ENCODE data around the gene PPARA.

The PPARA gene

GRCh38 chr22:46150034-46150654 lies at the start of gene PPARA:
TSS of gene PPARA (plus strand) at chr22:46150526. CDS start at chr22:46198384, 47,858 bp downstream.
- no peak for DNase-seq

- DNase-seq: no peak
Measured at GRCh38 chr22:46102159-46102558, 48.2 kb upstream of the PPARA start.

DNA sequence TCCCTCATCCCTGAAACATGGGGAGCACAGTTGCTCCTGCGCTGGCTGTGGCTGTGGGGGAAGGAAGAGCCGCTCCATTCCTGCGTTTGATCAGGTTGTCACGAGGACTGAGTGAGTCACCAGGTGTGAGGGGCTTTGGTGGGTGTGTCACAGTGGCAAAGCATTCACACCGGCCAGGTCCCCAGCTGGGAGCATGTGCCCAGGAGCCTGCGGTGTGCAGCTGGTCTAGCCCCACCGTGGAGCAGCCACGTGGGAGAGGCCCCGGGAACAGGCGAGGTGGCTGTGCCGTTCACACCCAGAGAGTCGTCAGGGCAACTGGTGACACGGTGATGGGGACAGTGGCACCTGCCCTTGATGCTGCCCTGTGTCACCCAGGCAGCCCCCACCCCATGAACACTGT lies 47.6 kb upstream of the PPARA start:
- DNase-seq: no peak

DNA sequence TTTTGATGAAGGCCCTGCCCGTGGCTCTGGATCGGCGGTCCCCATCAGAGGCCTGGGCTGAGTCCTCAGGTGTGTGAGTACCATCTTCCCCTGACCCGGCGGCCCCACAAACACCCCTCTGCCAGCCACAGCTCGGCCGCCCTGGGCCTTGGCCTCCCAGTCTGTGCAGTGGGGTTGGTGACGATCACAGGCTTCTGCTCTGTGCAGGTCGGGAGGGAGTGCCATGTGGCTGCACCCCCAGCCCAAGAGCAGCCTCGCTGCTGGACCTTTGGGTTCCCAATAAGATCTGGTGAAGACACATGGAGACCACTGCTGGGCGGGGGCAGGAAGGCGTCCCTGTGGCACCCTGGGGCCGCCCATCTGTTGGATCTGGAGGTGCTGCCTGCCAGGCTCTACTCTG lies 47.1 kb upstream of the PPARA start:
- no peak for DNase-seq

DNA sequence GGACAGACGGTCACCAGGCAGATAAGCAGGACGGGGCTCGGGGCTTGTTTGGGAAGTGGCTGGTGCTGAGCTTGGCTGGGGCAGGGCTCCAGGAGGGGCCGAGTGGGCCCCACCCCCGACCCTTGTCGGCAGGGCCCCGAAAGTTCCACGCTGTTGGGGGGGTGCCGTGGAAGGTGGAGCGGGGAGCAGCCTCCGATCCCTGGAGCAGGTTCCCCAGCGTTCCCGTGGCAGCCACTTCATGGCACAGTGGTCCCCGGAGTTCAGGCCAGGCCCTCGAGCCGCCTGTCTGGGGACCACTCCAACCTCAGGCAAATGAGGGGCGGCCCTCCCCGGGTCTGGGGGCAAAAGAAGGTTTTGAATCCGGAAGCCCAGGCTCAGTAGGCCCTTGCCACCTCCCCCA lies 46.7 kb upstream of the PPARA start:
- no peak for DNase-seq

- peak; percentile 59 for DNase-seq
Measured at GRCh38 chr22:46104170-46104880, 46.0 kb upstream of the PPARA start.

- no peak for DNase-seq
Measured at GRCh38 chr22:46104881-46105493, 45.3 kb upstream of the PPARA start.

DNA sequence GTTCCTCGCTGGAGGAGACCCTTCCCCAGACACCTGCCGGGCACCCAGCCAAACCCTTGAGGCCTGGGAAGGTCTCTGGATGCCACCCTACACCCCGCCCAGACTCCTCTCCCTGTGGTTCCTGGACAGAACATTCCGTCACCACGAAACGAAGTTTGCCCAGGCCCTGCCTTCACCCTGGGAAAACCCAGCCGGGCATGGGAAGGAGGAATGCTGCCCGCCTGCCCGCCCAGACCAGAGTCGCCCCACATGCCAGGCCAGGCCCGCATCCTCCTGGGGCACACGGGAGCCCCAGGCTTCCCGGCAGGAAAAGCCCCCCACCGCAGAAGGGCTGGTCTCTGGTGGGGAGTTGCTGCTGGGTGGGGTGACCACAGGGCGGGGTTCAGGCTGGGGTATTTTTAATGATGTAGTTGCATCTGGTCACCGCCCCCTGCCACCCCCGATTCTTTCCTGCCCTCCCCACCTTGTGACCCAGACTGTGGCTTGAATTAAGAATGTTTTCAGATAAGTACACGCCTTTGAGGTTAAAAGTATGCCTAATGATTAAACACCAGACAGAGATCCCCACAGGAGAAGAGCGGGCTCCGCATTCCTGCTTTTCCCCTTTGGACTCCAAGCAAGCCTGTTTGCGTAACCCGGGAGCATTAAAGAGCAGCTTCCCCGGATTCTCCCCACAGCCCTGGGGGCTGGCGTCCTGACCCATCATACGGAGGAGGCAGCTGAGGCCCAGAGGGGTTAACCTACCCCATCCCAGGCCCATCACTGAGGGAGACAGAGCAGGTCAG lies 44.6 kb upstream of the PPARA start:
- no peak for DNase-seq

GRCh38 chr22:46106279-46107022 lies 43.9 kb upstream of the PPARA start:
- DNase-seq: no peak

GRCh38 chr22:46107089-46107664 lies 43.1 kb upstream of the PPARA start:
- peak; percentile 59 for DNase-seq

DNA sequence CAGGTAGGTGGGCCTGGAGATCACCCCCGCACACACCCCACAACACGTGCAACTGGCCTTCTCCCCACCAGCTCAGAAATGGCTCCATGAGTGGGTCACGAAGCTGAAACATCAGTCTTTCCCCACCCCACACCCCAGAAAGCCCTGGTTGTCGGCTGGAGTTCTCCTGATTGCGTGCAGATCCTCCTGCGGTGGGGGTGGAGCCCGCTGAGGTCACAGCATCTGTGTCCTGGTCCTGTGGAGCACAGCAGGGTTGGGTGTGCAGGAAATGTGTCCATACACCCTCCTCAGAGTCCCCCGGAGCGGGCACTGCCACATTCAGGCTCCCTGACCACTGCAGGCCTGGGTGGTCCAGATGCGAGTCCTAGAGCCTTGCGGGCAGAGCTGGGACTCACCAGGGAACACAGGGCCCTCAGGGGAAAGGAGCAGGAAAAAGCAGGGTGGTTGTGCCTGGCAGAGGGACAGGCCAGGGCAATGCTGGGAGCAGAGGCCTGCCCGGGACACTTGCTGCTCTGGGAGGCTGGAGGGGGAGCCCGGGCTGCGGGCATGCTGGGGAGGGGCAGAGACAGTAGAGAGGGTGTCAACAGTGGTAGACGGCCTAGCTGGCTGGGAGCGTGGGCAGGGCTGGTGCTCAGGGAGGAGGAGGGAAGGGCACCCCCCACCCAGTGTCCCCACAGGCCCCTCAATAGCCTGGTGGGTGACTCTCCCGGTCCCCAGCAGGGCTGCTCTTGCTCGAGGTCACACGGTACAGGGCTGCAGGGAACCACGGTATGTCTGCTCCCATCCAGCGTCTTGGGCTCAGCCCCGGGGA lies 42.4 kb upstream of the PPARA start:
- DNase-seq: no peak

GRCh38 chr22:46108564-46109473 lies 41.5 kb upstream of the PPARA start:
- DNase-seq: no peak

DNA sequence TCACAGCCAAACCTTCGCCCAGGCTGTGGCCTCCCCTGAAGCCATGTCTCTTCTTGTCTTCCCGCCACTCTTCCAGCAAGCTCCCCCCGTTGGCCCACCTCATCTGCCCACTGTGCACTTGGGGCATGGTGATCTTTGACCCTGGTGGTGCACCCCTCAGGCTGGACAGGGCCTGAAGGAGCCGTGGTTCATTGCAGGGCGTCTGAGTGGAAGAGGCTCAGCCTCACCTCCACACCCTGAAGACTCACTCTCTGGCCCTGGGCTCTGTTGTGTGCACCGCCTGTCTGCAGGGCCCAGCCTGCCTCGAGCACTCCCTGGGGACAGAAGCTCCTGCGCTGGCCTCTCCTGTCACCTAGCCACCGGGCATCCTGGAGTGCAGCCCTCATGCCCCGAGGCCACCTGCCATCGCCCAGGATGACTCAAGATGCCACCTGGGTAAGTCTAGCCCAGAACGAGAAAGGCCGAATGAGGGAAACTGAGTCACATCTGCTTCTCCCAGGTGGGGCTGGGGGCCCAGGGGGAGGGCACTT lies 40.8 kb upstream of the PPARA start:
- no peak for DNase-seq

GRCh38 chr22:46110215-46110614 lies 40.1 kb upstream of the PPARA start:
- no peak for DNase-seq

DNA sequence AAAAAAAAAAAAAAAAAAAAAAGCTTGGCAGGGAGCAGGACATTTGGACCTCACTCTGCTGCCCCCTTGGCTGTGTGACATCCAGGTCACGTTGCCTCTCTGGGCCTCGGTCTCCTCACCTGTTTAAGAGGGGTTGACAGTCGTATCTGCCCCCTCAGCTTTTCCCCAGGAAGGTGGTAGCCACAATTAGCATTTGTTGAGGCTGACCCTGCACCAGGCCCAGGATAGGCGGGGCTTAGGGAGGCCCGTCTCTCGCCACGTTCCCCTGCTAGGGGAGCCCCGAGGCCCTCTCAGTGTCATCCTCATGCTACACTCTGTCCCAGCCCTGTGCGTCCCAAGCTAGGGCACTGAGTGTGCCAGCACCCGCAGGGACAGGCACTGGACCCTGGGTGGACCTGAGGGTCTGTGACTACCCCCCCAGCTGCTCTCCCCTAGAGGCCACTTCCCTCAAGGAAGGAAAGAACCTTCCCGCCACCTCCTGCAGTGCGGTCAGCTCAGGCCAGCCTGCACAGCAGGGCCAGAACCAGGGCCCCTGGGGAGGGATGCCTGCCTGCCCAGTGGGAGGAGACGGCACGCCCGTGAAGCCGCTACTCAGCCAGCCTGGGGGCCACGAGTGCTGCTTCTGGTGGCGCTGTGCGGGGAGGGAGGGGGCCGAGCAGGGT lies 38.5 kb upstream of the PPARA start:
- DNase-seq: no peak

- DNase-seq: no peak
Measured at GRCh38 chr22:46112405-46112804, 37.9 kb upstream of the PPARA start.

GRCh38 chr22:46113110-46113909 lies 37.0 kb upstream of the PPARA start:
- DNase-seq: no peak

DNA sequence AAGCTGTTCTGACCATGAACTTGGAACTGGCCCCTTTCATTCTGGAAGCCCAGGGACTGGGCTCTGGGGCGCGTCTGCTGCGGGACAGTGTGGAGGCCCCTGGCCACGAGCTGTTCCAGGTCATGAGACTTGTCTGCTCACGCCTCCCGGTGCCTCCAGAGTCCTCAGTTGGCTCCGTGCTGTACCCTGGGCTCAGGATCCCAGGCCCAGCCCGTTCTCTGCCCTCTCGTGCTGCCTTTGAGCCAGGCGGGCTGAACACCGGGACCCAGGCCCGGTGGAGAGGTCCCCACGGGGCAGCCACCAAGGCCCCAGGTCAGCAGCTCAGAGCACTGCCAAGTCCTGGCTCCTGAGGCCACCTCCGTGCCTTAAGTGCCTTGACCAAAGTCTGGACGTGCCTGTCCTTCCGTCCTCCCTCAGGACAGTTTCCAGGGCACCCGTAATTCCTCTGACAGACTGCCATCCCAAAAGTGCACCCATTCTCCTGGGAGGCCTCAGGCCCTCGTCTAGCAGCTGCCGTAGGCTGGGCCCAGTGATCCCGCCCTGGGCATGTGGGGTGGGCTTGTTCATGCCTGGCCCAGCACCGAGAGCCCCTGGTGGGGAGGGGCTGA lies 36.3 kb upstream of the PPARA start:
- DNase-seq: no peak
